ENCODE results near the gene SLC28A1.
"Not testable (repeated sequence)": the region's sequence is repeated elsewhere in the genome, so short reads cannot be mapped to it uniquely, and the experiment has no call there.

SLC28A1 gene

DNA sequence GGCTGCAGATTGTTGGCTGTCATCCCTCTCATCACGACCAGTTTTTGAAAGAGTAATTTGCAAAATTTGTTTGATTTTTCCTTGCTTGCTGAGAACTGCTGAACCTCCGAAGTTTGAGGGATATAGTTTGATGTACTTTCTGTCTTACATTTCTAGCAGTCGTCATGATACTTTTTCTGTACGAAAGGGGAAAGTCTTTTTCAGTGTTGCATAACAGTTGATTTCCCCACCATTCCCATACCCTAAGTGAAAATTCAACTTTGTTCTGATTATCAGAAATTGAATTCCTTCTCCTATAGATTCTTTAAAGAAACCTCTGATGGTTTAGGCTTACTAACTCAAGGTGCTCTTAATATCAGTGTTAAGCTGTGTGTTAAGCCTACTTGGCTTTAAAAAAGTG, 98.8 kb downstream of the SLC28A1 start:
- no peak for DNase-seq (ENCODE audit: low spot score)
- TF ChIP-seq, protein P1, sequence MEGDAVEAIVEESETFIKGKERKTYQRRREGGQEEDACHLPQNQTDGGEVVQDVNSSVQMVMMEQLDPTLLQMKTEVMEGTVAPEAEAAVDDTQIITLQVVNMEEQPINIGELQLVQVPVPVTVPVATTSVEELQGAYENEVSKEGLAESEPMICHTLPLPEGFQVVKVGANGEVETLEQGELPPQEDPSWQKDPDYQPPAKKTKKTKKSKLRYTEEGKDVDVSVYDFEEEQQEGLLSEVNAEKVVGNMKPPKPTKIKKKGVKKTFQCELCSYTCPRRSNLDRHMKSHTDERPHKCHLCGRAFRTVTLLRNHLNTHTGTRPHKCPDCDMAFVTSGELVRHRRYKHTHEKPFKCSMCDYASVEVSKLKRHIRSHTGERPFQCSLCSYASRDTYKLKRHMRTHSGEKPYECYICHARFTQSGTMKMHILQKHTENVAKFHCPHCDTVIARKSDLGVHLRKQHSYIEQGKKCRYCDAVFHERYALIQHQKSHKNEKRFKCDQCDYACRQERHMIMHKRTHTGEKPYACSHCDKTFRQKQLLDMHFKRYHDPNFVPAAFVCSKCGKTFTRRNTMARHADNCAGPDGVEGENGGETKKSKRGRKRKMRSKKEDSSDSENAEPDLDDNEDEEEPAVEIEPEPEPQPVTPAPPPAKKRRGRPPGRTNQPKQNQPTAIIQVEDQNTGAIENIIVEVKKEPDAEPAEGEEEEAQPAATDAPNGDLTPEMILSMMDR (IDR thresholded peaks at IDR 0.05; ENCODE audit: extremely low read depth, insufficient read depth, missing control alignments) = no peak
- in situ Hi-C loops (cut with MboI; ENCODE audit: low pct_unique_long_range_greater_than_20kb, low sequenced_read_pairs, unreplicated experiment) = no loop called here

DNA sequence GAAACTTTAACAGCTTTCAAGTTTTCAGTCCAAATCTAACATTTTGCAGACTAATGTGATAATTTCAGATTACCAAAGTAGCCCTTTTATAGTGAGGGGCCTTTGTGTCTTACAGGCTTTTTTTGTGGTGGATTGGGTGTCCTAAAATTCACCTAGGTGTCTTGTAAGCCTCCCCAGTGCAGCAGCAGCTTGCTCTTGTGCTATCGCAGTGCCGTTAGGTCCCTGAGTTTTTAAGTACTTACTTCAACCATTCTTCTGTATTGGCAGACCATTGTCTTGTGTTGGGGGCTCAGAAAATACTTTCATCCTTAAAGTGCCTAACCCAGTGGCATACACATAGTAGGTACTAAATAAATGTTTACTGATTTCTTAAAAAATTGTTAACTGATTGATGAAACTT, 99.2 kb downstream of the SLC28A1 start:
- TF ChIP-seq, protein P1 (IDR thresholded peaks at IDR 0.05; ENCODE audit: extremely low read depth, insufficient read depth, missing control alignments) = no peak
- in situ Hi-C loops (cut with MboI; ENCODE audit: low pct_unique_long_range_greater_than_20kb, low sequenced_read_pairs, unreplicated experiment) = no loop called here
- no peak for DNase-seq (ENCODE audit: low spot score)

- TF ChIP-seq, protein P1 (IDR thresholded peaks at IDR 0.05; ENCODE audit: extremely low read depth, insufficient read depth, missing control alignments) = no peak
- in situ Hi-C loops (cut with MboI; ENCODE audit: low pct_unique_long_range_greater_than_20kb, low sequenced_read_pairs, unreplicated experiment) = no loop called here
- no peak for DNase-seq (ENCODE audit: low spot score)
These were observed 100.7 kb downstream of the SLC28A1 start for GRCh38 chr15:84985158-84985557.

GRCh38 chr15:84987351-84987750, 102.9 kb downstream of the SLC28A1 start:
- in situ Hi-C loops (cut with MboI; ENCODE audit: low pct_unique_long_range_greater_than_20kb, low sequenced_read_pairs, unreplicated experiment); DNase-seq (ENCODE audit: low spot score): not testable (repeated sequence)

GRCh38 chr15:84987949-84988624, 103.6 kb downstream of the SLC28A1 start:
- no peak for DNase-seq (ENCODE audit: low spot score)
- TF ChIP-seq, protein P1 (IDR thresholded peaks at IDR 0.05; ENCODE audit: extremely low read depth, insufficient read depth, missing control alignments) = no peak
- in situ Hi-C loops (cut with MboI; ENCODE audit: low pct_unique_long_range_greater_than_20kb, low sequenced_read_pairs, unreplicated experiment) = no loop called here

DNA sequence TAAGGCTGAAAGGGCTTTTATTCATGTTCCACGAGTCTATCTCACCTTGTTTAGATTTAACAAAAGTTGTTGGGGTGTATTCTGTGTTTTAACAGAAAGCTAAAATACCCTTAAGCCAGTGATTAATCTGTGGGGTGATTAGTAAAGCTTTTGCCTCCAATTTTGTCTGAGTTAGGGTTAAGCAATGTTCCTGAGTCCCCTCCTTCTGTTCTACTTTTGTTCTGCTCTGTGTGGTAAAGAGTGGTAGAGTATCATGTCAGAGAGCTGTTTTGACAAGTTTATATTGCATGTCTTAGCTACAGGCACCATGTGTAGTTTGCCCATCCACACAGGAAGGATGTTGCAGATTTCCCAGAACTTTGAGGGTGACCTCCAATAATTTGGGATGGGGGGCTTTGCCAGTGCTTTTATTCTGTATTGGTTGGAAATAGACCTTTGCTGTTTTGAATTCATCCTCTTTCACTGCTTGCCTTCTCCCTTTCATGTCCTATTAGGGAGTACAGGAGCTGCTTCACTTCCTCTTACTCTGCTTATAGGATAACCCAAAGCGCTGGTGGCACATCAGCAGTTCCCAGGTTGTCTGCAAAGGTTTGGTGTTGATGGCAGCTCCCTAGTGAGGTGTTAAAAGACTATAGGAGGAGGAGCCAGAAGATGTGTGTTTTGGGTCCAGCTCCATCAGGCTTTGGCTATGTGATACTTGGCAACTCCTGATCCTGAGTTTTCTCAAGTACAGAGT, 104.6 kb downstream of the SLC28A1 start:
- TF ChIP-seq, protein P1 (IDR thresholded peaks at IDR 0.05; ENCODE audit: extremely low read depth, insufficient read depth, missing control alignments) = no peak
- no peak for DNase-seq (ENCODE audit: low spot score)

GRCh38 chr15:84990507-84990906, 106.0 kb downstream of the SLC28A1 start:
- TF ChIP-seq, protein P1 (IDR thresholded peaks at IDR 0.05; ENCODE audit: extremely low read depth, insufficient read depth, missing control alignments) = no peak
- in situ Hi-C loops (cut with MboI; ENCODE audit: low pct_unique_long_range_greater_than_20kb, low sequenced_read_pairs, unreplicated experiment) = no loop called here
- no peak for DNase-seq (ENCODE audit: low spot score)

More for the DNA sequence above, 104.6 kb downstream of the SLC28A1 start:
- in situ Hi-C loops (cut with MboI; ENCODE audit: low pct_unique_long_range_greater_than_20kb, low sequenced_read_pairs, unreplicated experiment) = no loop called here
